GM12875 (cell line): ENCODE measurements around the gene TEX30.
"Not testable (repeated sequence)": the region's sequence is repeated elsewhere in the genome, so short reads cannot be mapped to it uniquely, and the experiment has no call there.

ENCODE experiments used
- H3K4me3 ChIP-seq: one replicate; pipeline ENCODE4 v1.5.1; 2011; ENCODE audit warnings: low read depth, low read length, control low read depth
- TF ChIP-seq, protein P1 (sequence below): IDR thresholded peaks from 2 replicates; pipeline ENCODE4 v1.5.1; 2011; ENCODE audit warnings: low read depth, mild to moderate bottlenecking, control low read depth, inconsistent platforms, low read length, moderate library complexity, borderline replicate concordance; ENCODE audit not compliant: insufficient read depth

TEX30 gene

DNA sequence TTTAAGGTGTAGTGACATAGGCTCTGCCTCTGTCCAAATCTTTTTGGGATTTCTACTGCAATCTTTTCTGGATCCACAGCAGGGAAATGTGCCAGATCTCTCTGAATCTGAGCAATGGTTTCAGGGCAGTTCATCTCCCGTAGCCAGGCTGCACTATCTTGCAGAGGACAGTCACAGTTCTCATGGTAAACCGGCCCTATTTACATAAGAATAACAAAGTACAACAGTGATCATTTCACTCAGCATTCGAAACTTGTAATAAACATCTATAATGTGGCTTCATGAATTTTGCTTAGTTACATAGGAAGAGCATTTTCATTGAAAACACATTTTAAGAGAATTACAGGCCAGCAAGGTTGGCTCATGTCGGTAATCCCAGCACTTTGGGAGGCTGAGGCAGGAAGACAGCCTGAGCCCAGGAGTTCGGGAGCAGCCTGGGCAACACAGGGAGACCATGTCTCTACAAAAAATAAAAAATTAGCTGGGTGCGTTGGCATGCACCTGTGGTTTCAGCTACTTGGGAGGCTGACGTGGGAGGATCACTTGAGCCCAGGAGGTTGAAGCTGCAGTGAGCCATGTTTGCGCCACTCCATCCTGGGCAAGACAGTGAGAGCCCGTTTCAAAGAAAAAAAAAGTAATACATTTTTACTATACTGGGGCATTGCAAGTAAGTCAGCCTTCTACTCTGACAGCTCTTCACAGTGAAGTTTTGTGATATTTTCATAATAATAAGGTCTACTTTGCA, 20.2 kb upstream of the TEX30 start:
- H3K4me3 ChIP-seq = no peak overlapping the region
- TF ChIP-seq, protein P1, sequence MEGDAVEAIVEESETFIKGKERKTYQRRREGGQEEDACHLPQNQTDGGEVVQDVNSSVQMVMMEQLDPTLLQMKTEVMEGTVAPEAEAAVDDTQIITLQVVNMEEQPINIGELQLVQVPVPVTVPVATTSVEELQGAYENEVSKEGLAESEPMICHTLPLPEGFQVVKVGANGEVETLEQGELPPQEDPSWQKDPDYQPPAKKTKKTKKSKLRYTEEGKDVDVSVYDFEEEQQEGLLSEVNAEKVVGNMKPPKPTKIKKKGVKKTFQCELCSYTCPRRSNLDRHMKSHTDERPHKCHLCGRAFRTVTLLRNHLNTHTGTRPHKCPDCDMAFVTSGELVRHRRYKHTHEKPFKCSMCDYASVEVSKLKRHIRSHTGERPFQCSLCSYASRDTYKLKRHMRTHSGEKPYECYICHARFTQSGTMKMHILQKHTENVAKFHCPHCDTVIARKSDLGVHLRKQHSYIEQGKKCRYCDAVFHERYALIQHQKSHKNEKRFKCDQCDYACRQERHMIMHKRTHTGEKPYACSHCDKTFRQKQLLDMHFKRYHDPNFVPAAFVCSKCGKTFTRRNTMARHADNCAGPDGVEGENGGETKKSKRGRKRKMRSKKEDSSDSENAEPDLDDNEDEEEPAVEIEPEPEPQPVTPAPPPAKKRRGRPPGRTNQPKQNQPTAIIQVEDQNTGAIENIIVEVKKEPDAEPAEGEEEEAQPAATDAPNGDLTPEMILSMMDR = no peak

DNA sequence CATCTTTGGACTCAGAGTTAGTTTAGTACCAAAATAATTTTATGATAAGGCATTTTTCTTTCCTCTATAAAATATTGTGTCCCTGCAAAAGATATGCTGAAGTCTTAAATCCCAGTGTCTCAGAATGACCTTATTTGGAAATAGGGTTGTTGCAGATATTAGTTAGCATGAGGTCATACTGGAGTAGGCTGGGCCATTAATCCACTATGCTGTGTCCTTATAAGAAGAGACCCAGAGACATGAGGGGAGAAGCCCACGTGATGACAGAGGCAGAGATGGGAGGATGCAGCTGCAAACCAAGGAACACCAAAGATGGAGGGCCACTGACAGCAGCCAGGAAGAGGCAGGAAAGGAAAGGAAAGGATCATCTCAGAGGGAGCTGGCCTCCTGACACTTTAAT, 18.8 kb upstream of the TEX30 start:
- no peak overlapping the region for H3K4me3 ChIP-seq
- TF ChIP-seq, protein P1 = no peak

DNA sequence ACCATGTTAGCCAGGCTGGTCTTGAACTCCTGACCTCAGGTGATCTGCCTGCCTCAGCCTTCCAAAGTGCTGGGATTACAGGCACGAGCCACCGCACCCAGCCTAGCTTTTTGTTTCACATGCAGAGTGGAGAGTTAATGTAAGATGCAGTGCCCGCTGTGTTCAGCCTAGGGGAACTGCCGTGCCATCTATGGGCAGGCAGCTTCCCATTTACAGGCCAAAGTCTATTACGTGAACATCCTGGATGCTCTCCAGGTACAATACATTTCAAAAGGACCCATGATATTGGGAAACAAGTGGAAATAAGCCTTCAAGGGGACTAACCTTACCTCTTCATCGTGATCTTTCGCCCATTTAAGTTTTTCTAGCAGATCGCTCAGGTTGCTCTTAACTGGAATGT, 15.1 kb upstream of the TEX30 start:
- TF ChIP-seq, protein P1 = no peak
- no peak overlapping the region for H3K4me3 ChIP-seq

DNA sequence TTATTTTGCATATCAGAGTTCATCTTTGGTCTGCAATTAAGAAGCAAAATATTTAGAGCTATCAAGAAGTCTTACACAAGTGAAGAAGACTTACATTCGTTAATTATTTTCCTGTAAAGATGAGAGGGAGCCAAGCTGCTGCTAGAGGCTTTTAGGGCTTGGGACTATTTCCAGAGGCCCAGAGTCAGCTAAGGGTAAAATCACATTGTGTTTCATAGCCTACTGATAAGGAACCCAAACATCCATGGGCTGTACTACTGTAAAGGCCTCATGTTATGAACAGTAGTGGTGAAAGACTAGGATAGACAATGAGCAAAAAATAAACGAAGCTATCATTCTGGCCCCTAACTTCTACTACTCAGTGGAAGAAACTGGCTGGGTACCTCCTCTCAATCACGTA, 10.9 kb upstream of the TEX30 start:
- TF ChIP-seq, protein P1 = no peak
- no peak overlapping the region for H3K4me3 ChIP-seq

DNA sequence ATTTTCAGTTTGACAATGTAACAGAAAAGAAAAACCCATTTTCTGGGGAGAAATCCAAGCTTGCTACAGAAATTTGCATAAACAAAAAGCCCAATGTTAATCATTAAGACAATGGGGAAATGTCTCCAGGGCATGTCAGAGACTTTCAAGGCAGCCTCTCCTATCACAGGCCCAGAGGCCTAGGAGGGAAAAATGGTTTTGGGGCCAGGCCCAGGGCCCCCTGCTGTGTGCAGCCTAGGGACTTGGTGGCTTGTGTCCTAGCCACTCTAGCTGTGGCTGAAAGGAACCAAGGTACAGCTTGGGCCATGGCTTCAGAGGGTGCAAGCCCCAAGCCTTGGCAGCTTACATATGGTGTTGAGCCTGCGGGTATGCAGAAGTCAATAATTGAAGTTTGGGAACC, 8.0 kb upstream of the TEX30 start:
- no peak overlapping the region for H3K4me3 ChIP-seq
- TF ChIP-seq, protein P1 = no peak

DNA sequence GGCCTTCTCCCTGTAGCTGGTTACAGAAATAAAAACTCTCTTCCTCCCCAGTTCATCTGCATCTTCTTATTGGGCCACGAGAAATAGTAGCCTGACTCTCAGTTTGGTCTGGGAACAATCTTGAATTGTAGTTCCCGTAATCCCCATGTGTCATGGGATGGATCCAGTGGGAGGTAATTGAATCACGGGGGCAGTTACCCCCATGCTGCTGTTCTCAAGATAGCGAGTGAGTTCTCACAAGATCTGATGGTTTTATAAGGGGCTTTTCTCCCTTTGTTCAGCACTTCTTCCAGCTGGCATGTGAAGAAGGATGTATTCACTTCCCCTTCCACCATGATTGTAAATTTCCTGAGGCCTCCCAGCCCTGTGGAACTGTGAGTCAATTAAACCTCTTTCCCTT, 7.1 kb upstream of the TEX30 start:
- H3K4me3 ChIP-seq = not testable (repeated sequence)

DNA sequence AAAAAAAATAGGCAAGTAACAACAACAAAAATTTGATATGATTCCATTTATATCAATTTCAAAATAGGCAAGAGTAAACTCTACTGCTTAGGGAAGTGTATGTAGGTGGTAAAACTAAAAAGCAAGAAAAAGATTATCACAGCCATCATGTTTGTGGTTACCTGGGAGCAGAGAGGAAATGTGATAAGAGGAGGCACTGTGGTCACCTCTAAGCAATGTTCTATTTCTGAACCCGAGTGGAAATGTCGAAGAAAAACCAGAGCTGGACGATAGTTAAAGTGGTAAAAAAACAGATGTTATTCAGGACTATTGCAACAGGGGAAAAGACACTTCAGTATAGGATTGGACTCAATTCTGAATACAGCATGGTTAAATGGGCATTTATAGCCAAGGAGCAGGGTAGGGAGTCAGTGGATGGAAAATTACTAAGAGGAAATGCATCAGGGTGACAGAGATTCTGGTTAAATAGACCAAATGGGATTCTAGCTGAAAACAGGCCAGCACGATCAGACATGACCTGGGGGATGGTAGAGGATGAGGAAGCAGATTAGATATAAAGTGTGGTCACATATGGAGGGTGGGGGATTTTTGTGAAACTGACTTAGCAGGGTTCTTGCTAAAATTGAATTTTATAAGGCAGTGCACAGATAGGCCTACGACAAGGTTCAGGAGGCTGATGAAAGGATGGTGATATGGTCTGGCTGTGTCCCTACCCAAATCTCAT, 6.0 kb upstream of the TEX30 start:
- H3K4me3 ChIP-seq = no peak overlapping the region
- TF ChIP-seq, protein P1 = no peak

DNA sequence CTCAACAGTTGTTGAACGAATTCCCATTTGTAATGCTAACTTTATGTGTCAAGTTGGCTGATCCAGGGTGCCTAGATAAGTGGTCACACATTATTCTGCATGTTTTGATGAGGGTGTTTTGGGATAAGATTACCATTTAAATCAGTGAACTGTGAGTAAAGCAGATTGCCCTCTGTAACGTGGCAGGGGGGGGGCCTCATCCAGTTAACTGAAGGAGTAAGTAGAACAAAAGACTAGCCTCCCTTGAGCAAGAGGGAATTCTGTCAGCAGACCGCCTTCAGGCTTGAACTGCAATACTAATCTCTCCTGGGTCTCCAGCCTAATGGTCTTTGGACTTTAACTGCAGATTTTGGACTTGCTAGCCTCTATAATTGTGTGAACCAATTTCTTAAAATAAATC, 4.2 kb upstream of the TEX30 start:
- TF ChIP-seq, protein P1 = no peak
- H3K4me3 ChIP-seq = no peak overlapping the region
